HCT116 (cell line): ENCODE measurements around the gene VANGL2. TPM values are rescaled to one million over a fixed set of nuclear protein-coding genes. Genes with fewer than 3 reads are reported as not detected.

Source experiments
- ATAC-seq: fragments of 200-7000 bp; cut with Tn5 transposase; 2 replicates; pipeline ENCODE4 v1.9.1; 2020; ENCODE audit warnings: mild to moderate bottlenecking, moderate library complexity
- BruUV-seq: library from RNA; stranded (reverse); fragments of 400-500 nt; replicated peaks from 2 replicates; lab custom pipeline; 2021; lab: Mats Ljungman, UMichigan
- CTCF ChIA-PET: fragments of 300-600 bp; sonication (Branson Sonifier 250); formaldehyde crosslinking; loops from one replicate; lab custom pipeline; 2021; ENCODE audit warnings: antibody characterized with exemption; lab: Charles Lee
- POLR2A ChIA-PET: fragments of 300-600, 350-600 bp; sonication (Branson Sonifier 250); formaldehyde crosslinking; loops from one replicate; lab custom pipeline; 2021; ENCODE audit warnings: antibody characterized with exemption; lab: Charles Lee
- RAD21 ChIA-PET, 2 experiments: fragments of 300-600 bp; sonication (Branson Sonifier 250); formaldehyde crosslinking; loops; one replicate each; lab custom pipeline; 2023; ENCODE audit warnings: low total read pairs in 2 of 2; ENCODE audit not compliant: uncharacterized antibody in 2 of 2, unreplicated experiment in 2 of 2, low non-redundant PET in 1 of 2; lab: Charles Lee
- DNase-seq: peaks from one replicate; pipeline ENCODE4 v3.0.0-alpha.2; 2010; ENCODE audit warnings: low read depth, low spot score
- H2AFZ ChIP-seq: fragments of 200-600 bp; shearing (Covaris generic), sonication (generic); 2 replicates; pipeline ENCODE4 v1.6.1; 2017; ENCODE audit warnings: low read depth, mixed run types, mixed read lengths, antibody characterized with exemption, low read length; ENCODE audit not compliant: poor library complexity, severe bottlenecking
- H3K27ac ChIP-seq: 2 replicates; pipeline ENCODE4 v1.5.1; 2012; ENCODE audit warnings: low read depth, low read length
- H3K27me3 ChIP-seq: fragments of 200-600 bp; sonication (generic); 2 replicates; pipeline ENCODE4 v1.6.1; 2016; ENCODE audit warnings: mixed run types, low read length, mixed read lengths; ENCODE audit not compliant: insufficient read depth
- H3K36me3 ChIP-seq, 2 experiments: fragments of 200-500 bp in 1 of 2; fragments of 200-600 bp in 1 of 2; sonication (Bioruptor generic) in 1 of 2; sonication (generic) in 1 of 2; 2 replicates each; pipeline versions ENCODE4 v1.5.1 to v1.6.1; 2014 to 2016; ENCODE audit warnings: low read length in 2 of 2, inconsistent platforms in 1 of 2, mixed read lengths in 1 of 2, mixed run types in 1 of 2; ENCODE audit not compliant: insufficient read depth in 2 of 2, control insufficient read depth in 1 of 2
- H3K4me1 ChIP-seq, 2 experiments: fragments of 200-600 bp in 1 of 2; sonication (generic) in 1 of 2; 2 replicates each; pipeline versions ENCODE4 v1.5.1 to v1.6.1; 2012 to 2017; ENCODE audit warnings: low read length in 2 of 2, inconsistent platforms in 1 of 2, mild to moderate bottlenecking in 1 of 2, mixed read lengths in 1 of 2, mixed run types in 1 of 2, moderate library complexity in 1 of 2; ENCODE audit not compliant: insufficient read depth in 2 of 2, control insufficient read depth in 1 of 2
- H3K4me2 ChIP-seq: fragments of 200-600 bp; sonication (generic); 2 replicates; pipeline ENCODE4 v1.6.1; 2017; ENCODE audit warnings: mixed run types, low read length, mixed read lengths
- H3K4me3 ChIP-seq, 2 experiments: fragments of 200-600 bp in 1 of 2; sonication (generic) in 1 of 2; replicated peaks in 1 of 2; 2 replicates each; pipeline ENCODE4 v1.5.1; 2011 to 2016; ENCODE audit warnings: low read length in 2 of 2, control low read depth in 1 of 2, low read depth in 1 of 2, mild to moderate bottlenecking in 1 of 2, mixed read lengths in 1 of 2, mixed run types in 1 of 2
- H3K79me2 ChIP-seq: fragments of 200-600 bp; sonication (generic); 2 replicates; pipeline ENCODE4 v1.6.1; 2017; ENCODE audit warnings: mild to moderate bottlenecking, mixed run types, low read length, moderate library complexity, mixed read lengths; ENCODE audit not compliant: insufficient read depth
- H3K9ac ChIP-seq: fragments of 200-600 bp; sonication (generic); 2 replicates; pipeline ENCODE4 v1.6.1; 2016; ENCODE audit warnings: low read length, mixed read lengths
- H3K9me2 ChIP-seq: fragments of 200-600 bp; sonication (generic), shearing (Covaris generic); 2 replicates; pipeline ENCODE4 v1.6.1; 2017; ENCODE audit warnings: mixed run types, mild to moderate bottlenecking, moderate library complexity; ENCODE audit not compliant: insufficient read depth
- H3K9me3 ChIP-seq, 2 experiments: fragments of 200-500 bp in 1 of 2; fragments of 200-600 bp in 1 of 2; sonication (Bioruptor generic) in 1 of 2; sonication (generic) in 1 of 2; 2 replicates each; pipeline ENCODE4 v1.6.1; 2014 to 2017; ENCODE audit warnings: low read length in 2 of 2, mixed read lengths in 2 of 2, inconsistent platforms in 1 of 2, low read depth in 1 of 2, mild to moderate bottlenecking in 1 of 2, mixed run types in 1 of 2, moderate library complexity in 1 of 2; ENCODE audit not compliant: control insufficient read depth in 1 of 2, insufficient read depth in 1 of 2
- H4K20me1 ChIP-seq: fragments of 200-600 bp; sonication (generic), shearing (Covaris generic); 2 replicates; pipeline ENCODE4 v1.6.1; 2017; ENCODE audit warnings: mixed run types, mild to moderate bottlenecking, moderate library complexity; ENCODE audit not compliant: insufficient read depth
- ATF3 ChIP-seq: IDR thresholded peaks from 2 replicates; pipeline ENCODE4 v1.6.1; 2012
- CTCF ChIP-seq, 3 experiments: fragments of 200-600 bp in 1 of 3; sonication (generic) in 1 of 3; IDR thresholded peaks in 2 of 3; conservative IDR thresholded peaks in 1 of 3; 2 replicates each; pipeline ENCODE4 v1.5.1; 2012 to 2017; ENCODE audit warnings: low read depth in 2 of 3, low read length in 2 of 3, antibody characterized with exemption in 1 of 3, borderline replicate concordance in 1 of 3, control low read depth in 1 of 3, mild to moderate bottlenecking in 1 of 3, mixed read lengths in 1 of 3, mixed run types in 1 of 3, moderate library complexity in 1 of 3; ENCODE audit not compliant: insufficient read depth in 1 of 3
- JUND ChIP-seq: IDR thresholded peaks from 2 replicates; pipeline ENCODE4 v1.6.1; 2012
- REST ChIP-seq: IDR thresholded peaks from 2 replicates; pipeline ENCODE4 v1.6.1; 2012; ENCODE audit warnings: low read depth
- SIN3A ChIP-seq: IDR thresholded peaks from 2 replicates; pipeline ENCODE4 v1.6.1; 2012; ENCODE audit warnings: low read depth
- YY1 ChIP-seq: IDR thresholded peaks from 2 replicates; pipeline ENCODE4 v1.6.1; 2011; ENCODE audit warnings: low read length, low read depth, moderate library complexity, mild to moderate bottlenecking; ENCODE audit not compliant: insufficient replicate concordance; ENCODE audit errors: extremely low read depth
- ZBTB33 ChIP-seq: IDR thresholded peaks from 2 replicates; pipeline ENCODE4 v1.6.1; 2011; ENCODE audit warnings: mild to moderate bottlenecking, low read length, moderate library complexity; ENCODE audit not compliant: insufficient replicate concordance; ENCODE audit errors: extremely low read depth
- ZFX ChIP-seq: fragments of 450-650 bp; IDR thresholded peaks from 2 replicates; pipeline ENCODE4 v1.6.1; 2017
- intact Hi-C: fragments of 100-400 bp; cut with micrococcal nuclease; formaldehyde crosslinking; loops from 2 replicates; pipeline ENCODE4 v1.10.0; 2022
- total RNA-seq: library from RNA; stranded (reverse); gene quantifications from one replicate; pipeline ENCODE4 v1.2.1, GENCODE V29; 2021; ENCODE audit not compliant: unreplicated experiment

Gene VANGL2
- total RNA-seq, 1 experiment from 2014 or later, result 1.1 TPM

- no peaks in the 10 kb centered on the region for H3K9me3 ChIP-seq
- H3K9ac ChIP-seq, result no peak overlapping the region
- no peak overlapping the region for H3K27ac ChIP-seq
- CTCF ChIA-PET, result no interaction called here
- H3K9me2 ChIP-seq, result no peaks in the 10 kb centered on the region
- H3K79me2 ChIP-seq, result no peaks in the 10 kb centered on the region
- POLR2A ChIA-PET, result no interaction called here
- peaks cover 2 to 7% of the 10 kb centered on the region in 2 experiments; a peak in 1 of 4 replicates for H3K4me1 ChIP-seq
- no peaks in the 10 kb centered on the region for H4K20me1 ChIP-seq
- ATAC-seq, result no peak
- no peak overlapping the region for H3K4me2 ChIP-seq
- intact Hi-C loops, result no loop called here
- BruUV-seq, result no TSS peak
- H3K4me3 ChIP-seq, result no peak overlapping the region
- no peak for DNase-seq
- TF ChIP-seq CTCF (IDR thresholded peaks at IDR 0.05 in 2 of 3, conservative IDR thresholded peaks at IDR 0.05 in 1 of 3; ENCODE audit: borderline replicate concordance in 1 of 3, insufficient read depth in 1 of 3, low read depth in 2 of 3, low read length in 2 of 3) (no peak), REST (no peak), ZFX (no peak), YY1 (no peak), SIN3A (no peak), ZBTB33 (no peak), ATF3 (no peak), JUND (no peak)
- no peak overlapping the region for H2AFZ ChIP-seq
- H3K36me3 ChIP-seq, result no peaks in the 10 kb centered on the region
- RAD21 ChIA-PET, result no interaction called here
- H3K27me3 ChIP-seq, result no peaks in the 10 kb centered on the region
Observed at GRCh38 chr1:160459687-160460086, 59.3 kb downstream of the VANGL2 start.
